Measurements from ENCODE around the gene CARMIL1.

DNA sequence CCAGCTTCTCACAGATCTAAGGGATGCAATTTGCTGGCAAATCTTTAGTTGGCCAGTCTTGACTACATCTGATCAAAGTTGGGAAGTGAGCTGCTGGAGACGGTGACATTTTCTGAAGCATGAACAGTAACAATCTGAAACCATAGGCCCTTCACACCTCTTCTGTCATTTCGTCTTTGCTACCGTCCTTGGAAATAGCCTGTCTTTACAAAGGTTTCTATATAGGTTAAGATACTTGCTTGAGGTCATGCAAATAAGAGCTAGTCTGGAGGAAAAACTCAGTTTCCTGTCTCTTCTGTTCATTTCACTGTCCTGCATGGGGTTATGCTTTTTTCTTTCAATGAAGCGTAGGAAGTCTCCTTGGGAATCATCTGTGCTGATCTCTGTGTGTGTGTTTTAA, 55.6 kb downstream of the CARMIL1 start:
- TF ChIP-seq POLR2A (IDR thresholded peaks at IDR 0.05), result no peak
- TF ChIP-seq, protein P1, sequence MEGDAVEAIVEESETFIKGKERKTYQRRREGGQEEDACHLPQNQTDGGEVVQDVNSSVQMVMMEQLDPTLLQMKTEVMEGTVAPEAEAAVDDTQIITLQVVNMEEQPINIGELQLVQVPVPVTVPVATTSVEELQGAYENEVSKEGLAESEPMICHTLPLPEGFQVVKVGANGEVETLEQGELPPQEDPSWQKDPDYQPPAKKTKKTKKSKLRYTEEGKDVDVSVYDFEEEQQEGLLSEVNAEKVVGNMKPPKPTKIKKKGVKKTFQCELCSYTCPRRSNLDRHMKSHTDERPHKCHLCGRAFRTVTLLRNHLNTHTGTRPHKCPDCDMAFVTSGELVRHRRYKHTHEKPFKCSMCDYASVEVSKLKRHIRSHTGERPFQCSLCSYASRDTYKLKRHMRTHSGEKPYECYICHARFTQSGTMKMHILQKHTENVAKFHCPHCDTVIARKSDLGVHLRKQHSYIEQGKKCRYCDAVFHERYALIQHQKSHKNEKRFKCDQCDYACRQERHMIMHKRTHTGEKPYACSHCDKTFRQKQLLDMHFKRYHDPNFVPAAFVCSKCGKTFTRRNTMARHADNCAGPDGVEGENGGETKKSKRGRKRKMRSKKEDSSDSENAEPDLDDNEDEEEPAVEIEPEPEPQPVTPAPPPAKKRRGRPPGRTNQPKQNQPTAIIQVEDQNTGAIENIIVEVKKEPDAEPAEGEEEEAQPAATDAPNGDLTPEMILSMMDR (IDR thresholded peaks at IDR 0.05 in 8 of 11, conservative IDR thresholded peaks at IDR 0.05 in 3 of 11), result no peak

Measured in spleen (tissue), 7 donors.